GM18499 (cell line): ENCODE measurements around the gene SBNO2.
"Not testable (repeated sequence)": the region's sequence is repeated elsewhere in the genome, so short reads cannot be mapped to it uniquely, and the experiment has no call there.

Source experiments
- ATAC-seq: cut with Tn5 transposase; IDR thresholded peaks from one replicate; pipeline ENCODE4 v1.9.1; 2021; ENCODE audit warnings: moderate number of reproducible peaks; ENCODE audit not compliant: insufficient read depth, unreplicated experiment

The SBNO2 gene

DNA sequence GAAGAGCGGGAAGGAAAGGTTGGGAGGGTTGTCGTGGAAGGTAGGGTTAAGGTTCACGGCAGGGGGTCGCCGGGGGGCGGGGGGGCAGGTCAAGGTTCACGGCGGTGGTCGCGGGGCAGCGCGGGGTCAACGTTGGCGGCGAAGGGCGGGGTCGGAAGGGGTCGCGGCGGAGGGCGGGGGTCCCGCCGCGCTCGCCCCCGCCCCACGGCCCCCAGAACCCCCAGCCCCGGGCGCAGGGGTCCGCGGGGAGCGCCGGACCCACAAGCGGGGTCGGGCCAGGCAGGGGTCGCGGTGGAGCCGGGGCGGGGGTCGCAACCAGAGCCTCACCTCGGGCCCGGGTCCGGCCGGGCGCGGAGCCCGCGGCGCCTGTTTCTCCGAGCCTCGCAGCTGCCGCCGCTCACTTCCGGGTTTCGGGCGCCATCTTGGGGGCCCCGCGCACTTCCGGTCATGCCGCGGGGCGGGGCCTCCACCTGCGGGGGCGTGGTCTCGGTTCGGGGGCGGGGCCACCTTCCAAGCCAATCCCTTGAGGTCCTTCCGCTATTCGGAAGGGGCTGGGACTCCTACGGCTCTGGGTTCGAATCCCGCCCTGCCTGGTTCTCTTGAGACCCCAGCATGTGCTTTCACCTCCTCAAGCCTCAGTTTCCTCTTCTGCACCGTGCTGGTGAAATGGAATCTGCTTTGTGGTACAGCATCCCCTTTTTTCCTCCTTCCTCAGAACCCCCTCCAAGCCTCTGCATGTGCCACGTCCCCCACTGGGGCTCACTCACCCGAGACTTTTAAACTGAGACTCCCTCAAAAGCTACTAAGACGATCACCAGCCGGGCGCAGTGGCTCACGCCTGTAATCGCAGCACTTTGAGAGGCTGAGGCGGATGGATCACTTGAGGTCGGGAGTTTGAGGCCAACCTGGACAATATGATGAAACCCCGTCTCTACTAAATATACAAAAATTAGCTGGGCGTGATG is at the start of gene SBNO2:
SBNO2 (minus strand) TSS at position 424 of the 965 bp plus-strand sequence. CDS start 19,992 bp downstream, outside the sequence.
- ATAC-seq, result no peak

GRCh38 chr19:1223018-1223855 is 49.2 kb upstream of the SBNO2 start:
- ATAC-seq, result no peak

DNA sequence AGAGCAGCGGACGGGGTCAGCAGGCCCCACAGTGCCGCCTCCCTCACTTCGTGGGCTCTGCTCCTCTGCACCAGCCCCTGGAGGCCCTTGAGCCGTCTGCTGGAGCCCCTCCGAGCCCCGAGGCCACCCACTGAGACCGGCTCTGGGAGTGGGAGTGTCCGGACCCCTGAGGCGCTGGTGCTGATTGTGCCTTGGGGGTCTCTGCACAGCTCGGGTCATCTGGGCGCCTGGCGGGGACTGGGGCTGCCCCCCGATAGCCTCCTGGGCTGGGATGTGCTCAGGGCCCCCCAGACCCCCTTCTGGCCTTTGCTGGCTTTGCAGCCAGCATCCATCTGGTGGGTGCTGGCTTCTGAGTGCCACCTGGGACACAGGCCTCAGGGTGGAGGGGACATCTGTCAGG is 48.3 kb upstream of the SBNO2 start:
- ATAC-seq, result no peak

GRCh38 chr19:1221904-1222255 is 47.8 kb upstream of the SBNO2 start:
- no peak for ATAC-seq

DNA sequence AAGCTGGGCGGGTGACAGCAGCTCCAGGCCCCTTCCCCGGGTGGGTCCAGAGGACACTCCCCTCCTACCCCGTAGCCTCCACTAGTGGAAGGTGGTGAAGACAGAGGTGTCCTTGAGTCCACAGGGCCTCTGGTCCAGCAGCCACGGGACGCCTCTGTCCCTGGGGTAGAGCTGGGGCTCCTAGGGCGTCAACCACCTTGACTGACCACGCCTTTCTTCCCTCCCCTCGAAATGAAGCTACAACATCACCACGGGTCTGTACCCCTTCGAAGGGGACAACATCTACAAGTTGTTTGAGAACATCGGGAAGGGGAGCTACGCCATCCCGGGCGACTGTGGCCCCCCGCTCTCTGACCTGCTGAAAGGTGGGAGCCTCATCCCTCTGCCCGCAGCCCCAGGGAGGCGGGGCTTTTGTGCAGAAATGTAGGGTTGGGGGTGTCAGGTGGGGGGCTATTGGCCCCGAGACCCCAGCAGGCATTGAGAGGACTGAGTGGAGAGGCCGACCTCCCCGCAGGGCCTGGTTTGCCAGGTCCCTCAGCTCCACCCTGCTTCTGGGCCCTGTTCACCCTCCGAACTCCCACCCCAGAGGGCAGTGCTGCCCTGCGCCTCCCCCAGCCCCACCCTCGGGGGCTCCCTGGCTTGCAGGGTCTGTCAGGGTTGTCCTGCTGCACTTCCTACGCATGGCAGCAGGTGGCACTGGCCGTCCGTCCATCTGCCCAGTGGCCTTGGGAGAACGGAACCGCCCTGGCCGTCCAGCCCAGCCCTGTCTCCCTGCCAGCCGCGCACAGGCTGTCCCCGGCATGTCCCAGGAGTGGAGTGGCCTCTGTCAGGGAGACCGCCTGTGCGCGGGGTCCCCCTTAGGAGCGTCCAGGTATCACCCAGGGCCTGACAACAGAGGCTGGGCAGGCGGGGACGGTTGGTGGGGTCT is 47.2 kb upstream of the SBNO2 start:
- no peak for ATAC-seq

GRCh38 chr19:1220477-1220930 is 46.4 kb upstream of the SBNO2 start:
- no peak for ATAC-seq

GRCh38 chr19:1219786-1220476 is 45.9 kb upstream of the SBNO2 start:
- ATAC-seq, result no peak

- ATAC-seq, result no peak
Observed at GRCh38 chr19:1218751-1219567, 44.9 kb upstream of the SBNO2 start.

DNA sequence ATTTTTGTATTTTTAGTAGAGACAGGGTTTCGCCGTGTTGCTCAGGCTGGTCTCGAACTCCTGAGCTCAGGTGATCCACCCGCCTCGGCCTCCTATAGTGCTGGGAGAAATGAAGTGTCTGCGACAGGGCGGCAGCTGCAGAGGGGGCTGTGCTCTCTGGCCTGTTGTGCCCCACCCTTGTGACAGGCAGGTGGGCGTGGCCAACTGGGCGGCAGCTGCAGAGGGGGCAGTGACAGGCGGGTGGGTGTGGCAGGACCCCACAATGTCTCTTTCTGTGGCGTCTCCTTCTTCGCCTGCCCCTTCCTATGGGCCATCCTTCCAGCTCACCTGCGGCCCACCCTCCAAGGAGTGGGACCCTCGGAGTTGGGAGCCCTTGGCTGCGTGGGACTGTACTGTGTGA is 43.3 kb upstream of the SBNO2 start:
- no peak for ATAC-seq

DNA sequence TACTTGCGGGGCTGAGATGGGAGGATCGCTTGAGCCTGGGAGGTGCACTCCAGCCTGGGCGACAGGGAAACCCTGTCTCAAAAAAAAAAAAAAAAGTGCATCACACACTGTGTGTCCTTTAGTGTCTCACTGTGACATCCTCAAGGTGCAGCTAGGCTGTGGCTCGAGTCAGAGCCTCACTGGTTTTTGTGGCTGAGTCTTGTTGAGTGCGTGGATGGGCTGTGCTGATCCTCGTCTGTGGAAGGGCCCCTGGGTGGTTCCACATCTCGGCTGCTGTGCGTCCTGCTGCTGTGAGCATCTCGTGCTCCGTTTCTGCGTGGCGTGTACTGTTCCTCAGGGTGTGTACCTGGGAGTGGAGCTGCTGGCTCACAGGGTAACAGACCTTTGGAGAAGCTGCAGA is 42.7 kb upstream of the SBNO2 start:
- no peak for ATAC-seq

DNA sequence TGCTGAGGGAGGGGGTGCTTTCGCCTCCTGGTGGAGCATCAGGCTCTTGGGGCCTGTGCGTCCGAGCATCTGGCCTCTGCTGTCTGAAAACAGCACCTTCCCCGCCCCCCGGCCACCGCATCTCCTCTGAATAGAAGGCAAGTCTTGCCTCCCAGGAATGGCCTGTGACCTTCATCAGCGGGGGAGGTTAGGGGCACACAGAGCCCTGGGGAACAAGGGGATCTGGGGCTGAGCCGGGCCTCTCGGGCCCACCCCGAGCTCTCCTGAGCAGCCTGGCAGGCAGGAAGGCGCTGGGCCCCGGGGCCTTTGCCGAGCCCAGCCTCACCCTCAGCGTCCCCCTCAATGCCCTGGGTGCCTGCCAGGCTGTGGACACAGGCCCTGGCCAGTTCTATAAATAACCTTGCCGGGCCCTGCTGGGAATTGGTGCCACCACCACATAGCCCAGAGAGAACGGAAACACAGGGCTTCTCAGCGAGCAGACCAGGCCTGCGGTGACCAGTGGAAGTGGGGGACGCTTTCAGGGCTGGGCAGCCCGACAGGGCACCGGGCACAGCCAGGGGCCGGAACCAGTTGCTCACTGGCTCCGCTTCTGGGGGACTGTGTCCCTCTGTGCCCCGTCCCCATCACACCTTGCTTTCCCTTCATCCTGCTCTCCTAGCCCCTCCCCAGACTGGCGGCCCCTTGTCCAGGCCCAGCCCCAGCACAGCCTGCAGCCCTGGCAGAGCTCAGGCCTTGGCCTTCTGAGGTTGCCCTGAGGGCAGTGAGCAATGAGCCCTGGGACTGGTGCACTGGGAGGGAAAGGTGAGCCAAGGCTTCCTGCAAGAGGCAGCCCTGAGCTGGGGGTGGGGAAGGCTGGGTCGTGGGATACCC is 41.0 kb upstream of the SBNO2 start:
- ATAC-seq, result no peak

GRCh38 chr19:1214299-1214861 is 40.3 kb upstream of the SBNO2 start:
- no peak for ATAC-seq

- no peak for ATAC-seq
Observed at GRCh38 chr19:1213391-1214286, 39.6 kb upstream of the SBNO2 start.

DNA sequence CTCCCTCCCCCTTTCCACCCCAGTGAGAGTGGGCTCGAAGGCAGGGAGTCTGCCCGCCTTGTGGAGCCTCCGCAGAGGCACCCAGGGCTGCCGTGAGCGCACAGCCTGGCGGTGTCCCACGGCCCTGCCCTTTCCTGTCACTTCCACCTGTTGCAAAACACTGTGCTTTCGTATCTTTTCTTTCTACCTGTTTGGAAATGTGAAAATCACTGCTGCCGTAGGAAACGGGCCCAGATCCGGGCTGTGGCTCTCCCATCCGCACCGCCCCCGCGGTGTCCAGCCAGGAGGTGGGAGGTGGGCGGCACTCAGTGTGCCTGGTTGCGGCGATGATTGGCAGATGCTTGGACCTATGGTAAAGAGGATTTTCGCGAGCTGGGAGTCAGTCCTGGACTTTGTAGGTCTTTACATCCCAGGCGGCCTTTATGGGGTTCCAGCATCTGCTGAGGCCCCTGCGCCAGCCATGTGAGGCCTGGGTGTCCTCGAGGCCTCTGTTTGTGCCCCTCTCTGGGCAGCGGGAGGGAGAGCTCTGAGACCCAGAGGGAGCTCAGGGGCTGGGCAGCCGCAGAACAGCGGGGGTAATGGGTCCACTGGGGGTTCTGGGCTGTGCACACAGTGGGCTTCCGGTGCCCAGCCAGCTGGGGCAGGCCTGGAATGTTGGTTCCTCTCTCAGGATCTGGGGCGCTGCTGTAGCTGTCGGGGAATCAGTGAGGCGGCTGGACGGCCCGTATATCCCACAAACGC is 37.6 kb upstream of the SBNO2 start:
- no peak for ATAC-seq

- ATAC-seq, result no peak
Observed at GRCh38 chr19:1210227-1210538, 36.1 kb upstream of the SBNO2 start.

DNA sequence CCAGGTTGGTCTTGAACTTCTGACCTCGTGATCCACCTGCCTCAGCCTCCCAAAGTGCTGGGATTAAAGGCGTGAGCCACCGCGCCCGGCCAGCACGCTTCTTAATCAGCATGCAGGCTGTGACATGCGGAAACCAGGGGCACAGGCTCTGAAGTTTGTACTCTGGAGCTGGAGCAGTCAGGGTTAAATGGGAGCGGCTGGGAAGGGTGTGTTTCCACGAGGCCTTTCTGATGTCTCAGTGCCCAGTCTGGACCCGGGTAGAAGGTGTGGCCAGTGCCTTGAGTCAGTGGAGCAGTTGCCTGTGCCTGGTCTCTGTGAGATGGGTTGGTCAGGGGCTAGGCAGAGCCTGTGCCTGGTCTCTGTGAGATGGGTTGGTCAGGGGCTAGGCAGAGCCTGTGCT is 34.8 kb upstream of the SBNO2 start:
- ATAC-seq, result not testable (repeated sequence)
